HG02642 (cell line): ENCODE measurements around the gene BABAM2.

Experiments used
- ATAC-seq: cut with Tn5 transposase; IDR thresholded peaks from one replicate; pipeline ENCODE4 v1.9.1; 2021; ENCODE audit warnings: mild to moderate bottlenecking; ENCODE audit not compliant: unreplicated experiment, poor library complexity

BABAM2 gene

DNA sequence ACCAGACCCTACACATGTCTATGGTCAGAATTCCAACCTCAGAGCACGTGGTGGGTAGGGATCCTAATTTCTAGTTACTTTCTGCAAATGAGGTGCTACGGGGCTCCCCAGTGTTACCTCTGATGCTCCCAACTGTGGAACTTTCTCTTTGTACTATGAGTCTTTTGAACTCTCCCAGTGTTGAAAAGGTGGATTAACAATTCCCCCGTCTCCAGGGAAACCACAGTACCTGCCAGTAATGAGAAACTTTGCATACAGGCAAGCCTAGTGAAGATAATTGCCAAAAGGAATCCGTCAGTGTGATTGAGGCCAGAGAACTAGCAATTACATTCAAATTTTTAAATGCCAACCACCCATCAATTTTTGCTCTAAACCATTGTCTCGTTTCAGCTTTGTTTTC is 373.2 kb downstream of the BABAM2 start:
- ATAC-seq = no peak

GRCh38 chr2:28267282-28267681 is 376.8 kb downstream of the BABAM2 start:
- ATAC-seq = no peak

- ATAC-seq = no peak
Measured at GRCh38 chr2:28268386-28268785, 377.9 kb downstream of the BABAM2 start.

GRCh38 chr2:28269019-28269784 is 378.7 kb downstream of the BABAM2 start:
- ATAC-seq = no peak

- no peak for ATAC-seq
Measured at GRCh38 chr2:28270456-28271152, 380.1 kb downstream of the BABAM2 start.

- ATAC-seq = no peak
Measured at GRCh38 chr2:28271231-28271918, 380.8 kb downstream of the BABAM2 start.

- ATAC-seq = no peak
Measured at GRCh38 chr2:28271919-28272250, 381.4 kb downstream of the BABAM2 start.

GRCh38 chr2:28273751-28274150 is 383.2 kb downstream of the BABAM2 start:
- no peak for ATAC-seq

DNA sequence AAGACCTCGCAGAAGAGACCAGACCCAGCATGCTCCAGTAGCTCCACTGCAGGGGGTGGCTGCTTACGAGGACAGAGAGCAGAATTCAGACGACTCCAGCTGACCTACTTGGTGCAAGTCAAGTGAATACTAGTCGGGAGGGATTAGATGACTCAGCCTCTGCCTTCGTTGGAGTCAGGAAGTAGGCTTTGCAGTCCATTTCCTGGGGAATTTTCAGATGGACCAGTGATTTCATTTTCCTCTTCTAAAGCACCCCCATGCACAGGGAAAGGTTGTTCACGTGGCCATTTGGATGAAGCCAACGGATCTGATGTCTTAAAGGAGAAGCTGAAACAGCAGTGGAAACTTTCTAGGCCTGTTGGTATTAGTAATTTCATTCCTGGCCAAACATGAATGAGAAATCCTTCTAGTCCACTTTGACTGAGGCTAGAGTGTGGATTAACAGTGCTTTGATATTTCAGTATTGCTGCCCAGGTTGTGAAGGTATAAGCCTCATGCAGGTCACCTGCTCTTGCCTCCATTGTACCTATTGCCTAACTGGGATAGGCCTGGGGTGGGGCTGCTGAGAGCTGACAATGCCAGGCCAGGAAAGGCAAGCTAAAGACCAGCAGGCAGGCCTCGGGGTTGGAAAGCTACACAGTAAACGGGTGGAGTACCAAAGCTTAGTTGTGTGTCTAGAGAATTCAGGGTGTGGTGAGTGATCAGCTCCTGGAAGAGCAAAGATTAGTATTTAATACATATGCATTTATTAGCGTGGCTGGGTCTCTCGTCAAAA is 384.6 kb downstream of the BABAM2 start:
- no peak for ATAC-seq

DNA sequence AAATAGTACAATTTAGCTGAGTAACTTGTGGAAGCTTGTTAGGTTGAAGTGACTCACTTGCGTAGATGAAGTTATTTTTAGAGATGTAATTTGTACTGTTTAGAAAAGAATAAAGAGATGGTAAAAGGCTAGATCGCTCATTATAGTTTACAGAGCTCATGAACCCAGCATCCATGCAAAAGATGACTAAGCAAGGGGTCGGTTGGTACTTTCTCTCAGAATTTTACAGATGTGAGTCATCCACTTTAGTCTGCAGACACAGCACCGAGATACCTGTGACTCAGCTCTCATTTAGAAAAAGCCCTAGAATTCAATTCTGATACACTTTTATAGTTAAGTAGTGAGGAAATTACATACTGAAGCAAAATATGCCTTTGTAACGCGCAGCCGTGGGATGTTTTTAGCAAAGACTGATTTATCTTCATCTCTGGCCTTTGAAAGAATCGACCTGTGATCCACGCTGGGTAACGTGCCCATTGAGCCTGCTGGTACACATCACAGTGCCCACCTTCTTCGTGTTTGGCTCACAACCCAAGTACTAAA is 385.6 kb downstream of the BABAM2 start:
- no peak for ATAC-seq

DNA sequence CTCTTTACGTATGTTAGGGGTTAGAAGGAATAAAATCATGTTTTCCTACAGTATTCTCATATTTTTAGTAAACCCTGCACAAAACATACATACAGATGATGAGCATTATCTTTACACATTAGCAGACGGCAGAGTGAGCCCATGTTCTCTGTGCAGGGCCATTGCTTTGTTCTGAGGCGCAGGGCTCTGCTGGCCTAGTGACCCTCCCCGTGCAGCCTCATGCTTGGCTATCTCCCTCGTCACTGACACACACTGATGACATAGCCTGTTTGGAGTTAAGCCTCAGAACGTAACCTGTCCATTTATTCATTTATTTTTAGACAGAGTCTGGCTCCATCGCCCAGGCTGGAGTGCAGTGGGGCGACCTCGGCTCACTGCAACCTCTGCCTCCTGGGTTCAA is 386.3 kb downstream of the BABAM2 start:
- ATAC-seq = no peak

DNA sequence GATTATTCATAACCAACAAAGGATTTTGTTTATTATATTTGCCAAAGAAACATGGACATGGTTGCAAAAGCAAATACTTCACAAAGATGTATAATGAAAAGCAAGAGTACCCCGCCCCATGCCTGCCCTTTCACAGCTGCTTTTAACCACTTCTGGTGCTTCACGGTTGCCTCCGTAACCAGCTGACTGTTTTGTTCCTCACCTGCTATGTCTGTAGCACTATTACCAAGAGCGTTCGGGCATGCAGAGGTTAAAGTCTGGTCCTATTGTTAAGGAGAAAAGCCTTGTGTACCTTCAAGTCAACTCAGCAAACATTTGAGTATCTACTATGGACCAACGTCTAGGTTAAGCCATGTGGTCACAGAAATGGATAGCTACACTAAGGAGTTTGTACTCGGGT is 386.9 kb downstream of the BABAM2 start:
- ATAC-seq = no peak

DNA sequence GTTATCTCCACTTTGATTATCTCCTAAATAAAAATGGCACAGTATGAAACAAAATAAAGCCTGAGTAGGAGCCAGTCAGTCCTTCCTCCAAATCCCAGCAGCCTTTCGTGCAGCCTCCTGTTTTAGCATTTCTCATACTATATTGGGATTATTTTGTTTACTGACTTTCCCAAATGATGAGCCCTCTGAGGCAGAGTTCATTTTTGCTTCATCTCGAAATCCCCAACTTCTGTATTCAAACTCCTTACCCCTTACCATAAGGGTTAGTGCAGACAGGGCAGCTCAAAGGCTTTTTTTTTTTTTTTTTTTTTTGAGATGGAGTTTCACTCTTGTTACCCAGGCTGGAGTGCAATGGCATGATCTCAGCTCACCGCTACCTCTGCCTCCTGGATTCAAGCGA is 388.8 kb downstream of the BABAM2 start:
- ATAC-seq = no peak

- ATAC-seq = no peak
Measured at GRCh38 chr2:28280619-28281018, 390.1 kb downstream of the BABAM2 start.

GRCh38 chr2:28281739-28282138 is 391.2 kb downstream of the BABAM2 start:
- no peak for ATAC-seq

DNA sequence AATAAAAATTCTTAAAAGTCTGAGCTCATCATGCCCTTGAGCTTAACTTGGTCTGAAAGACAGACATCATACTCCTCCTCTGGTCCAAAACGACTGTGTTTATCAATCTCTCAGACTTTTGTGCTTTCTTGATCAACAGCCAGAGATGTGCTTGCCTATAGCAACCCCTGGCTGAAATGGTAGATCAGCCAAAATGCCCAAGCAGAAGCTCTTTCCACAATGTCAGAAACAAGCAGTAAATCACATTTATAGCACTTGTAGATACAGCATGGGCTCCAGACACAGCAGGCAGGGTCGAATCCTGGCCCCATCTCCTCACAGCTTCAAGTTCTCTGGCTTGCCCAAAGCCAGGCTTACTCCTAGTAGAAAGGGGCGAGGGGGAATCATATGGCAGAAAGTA is 391.7 kb downstream of the BABAM2 start:
- ATAC-seq = no peak

DNA sequence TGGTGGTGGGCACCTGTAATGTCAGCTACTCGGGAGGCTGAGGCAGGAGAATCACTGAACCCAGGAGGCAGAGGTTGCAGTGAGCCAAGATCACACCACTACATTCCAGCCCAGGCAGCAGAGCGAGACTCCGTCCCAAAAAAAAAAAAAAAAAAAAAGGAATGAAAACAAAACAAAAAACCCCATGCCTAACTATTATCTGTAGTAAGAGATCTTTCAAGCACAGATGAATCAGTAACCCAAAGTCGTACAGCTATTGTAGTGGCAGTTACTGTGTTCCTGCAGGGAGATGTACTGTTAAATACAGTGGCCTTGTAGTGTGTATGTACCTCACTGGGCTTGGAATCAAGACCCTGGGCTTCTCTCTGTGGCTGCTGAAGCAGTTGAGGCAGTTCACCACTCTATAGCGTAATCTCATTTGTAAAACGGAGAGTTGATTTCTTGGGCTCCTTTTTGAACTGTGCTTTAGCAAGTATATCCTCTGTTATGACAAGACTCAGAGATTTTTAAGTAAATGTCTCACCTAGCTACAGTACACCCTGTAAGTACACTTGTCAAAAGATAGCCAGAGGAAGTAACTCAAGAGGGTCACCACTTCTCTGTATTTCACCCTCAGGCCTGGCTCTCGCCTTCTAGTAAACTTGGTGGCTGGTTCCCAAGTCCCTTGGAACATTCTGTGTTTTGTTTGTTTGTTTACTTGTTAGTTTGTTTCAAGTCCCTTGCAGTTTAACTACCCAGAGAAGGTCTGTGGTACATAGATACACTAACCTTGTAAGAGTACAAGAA is 392.5 kb downstream of the BABAM2 start:
- ATAC-seq = no peak

DNA sequence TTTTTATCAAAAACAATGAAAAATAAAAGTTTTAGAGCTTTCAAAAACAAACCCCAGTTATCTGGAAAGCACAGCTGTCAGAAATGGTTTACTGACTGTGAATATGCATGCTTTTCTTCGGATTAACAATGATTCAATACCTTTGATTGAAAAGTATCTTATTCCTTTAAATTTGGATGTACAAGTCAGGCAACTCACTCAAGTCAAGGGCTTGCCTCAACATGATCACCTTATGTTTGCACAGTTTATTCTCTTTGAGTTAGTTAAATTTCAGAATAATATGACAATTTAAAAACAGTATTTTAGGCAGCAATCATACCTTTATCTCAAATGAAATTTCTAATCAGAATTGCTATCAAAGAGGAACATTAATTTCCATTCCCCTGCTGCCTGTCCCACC is 393.3 kb downstream of the BABAM2 start:
- ATAC-seq = no peak

GRCh38 chr2:28286678-28287077 is 396.1 kb downstream of the BABAM2 start:
- ATAC-seq = no peak
